ENCODE measurements around the gene YES1. TPM values are rescaled to one million over a fixed set of nuclear protein-coding genes. Genes with fewer than 3 reads are reported as not detected.

Gene YES1
- total and polyA plus RNA-seq, 2 of the 13 experiments (the other 11 are each of a cell fraction or from before 2014, with no cell fraction given) = 17.2 to 70.8 TPM

GRCh38 chr18:832085-832681 lies 20.1 kb upstream of the YES1 start (continued):
- TF ChIP-seq AFF4 (CRISPR knock-in tag; IDR thresholded peaks at IDR 0.05) = no peak
- TF ChIP-seq KDM4B (CRISPR knock-in tag; IDR thresholded peaks at IDR 0.05) = peak; percentile 73; the same call in 1 of the 2 replicates
- no peak for TF ChIP-seq STAT6 (CRISPR knock-in tag; IDR thresholded peaks at IDR 0.05; ENCODE audit: borderline replicate concordance)
- peak; percentile 17; the same call in 1 of the 2 replicates for TF ChIP-seq ZNF512 (CRISPR knock-in tag; IDR thresholded peaks at IDR 0.05)
- TF ChIP-seq ZNF569 (CRISPR knock-in tag; IDR thresholded peaks at IDR 0.05; ENCODE audit: borderline replicate concordance) = no peak
- TF ChIP-seq SCMH1 (CRISPR knock-in tag; IDR thresholded peaks at IDR 0.05; ENCODE audit: borderline replicate concordance) = no peak
- no peak for TF ChIP-seq ZNF567 (CRISPR knock-in tag; IDR thresholded peaks at IDR 0.05; ENCODE audit: borderline replicate concordance)
- TF ChIP-seq TEAD2 (CRISPR knock-in tag; IDR thresholded peaks at IDR 0.05) = no peak
- 0 out of 2 replicates have a peak, but pooled peaks have one; percentile 58 for TF ChIP-seq ZBTB26 (CRISPR knock-in tag; IDR thresholded peaks at IDR 0.05; ENCODE audit: borderline replicate concordance)
- TF ChIP-seq GPN1 (CRISPR knock-in tag; IDR thresholded peaks at IDR 0.05; ENCODE audit: borderline replicate concordance) = no peak
- no peak for TF ChIP-seq FUBP1 (CRISPR knock-in tag; IDR thresholded peaks at IDR 0.05; ENCODE audit: borderline replicate concordance)
- TF ChIP-seq PBX2 (CRISPR knock-in tag; IDR thresholded peaks at IDR 0.05) = peak; percentile 24; the same call in 1 of the 2 replicates

All from HepG2 (cell line).